Hepatocyte (in vitro differentiated cells): Measurements from ENCODE around the gene SENP1. TPM values are rescaled to one million over a fixed set of nuclear protein-coding genes. Genes with fewer than 3 reads are reported as not detected.
A peak's percentile ranks its signal among the peaks of the same experiment; 100 is the strongest.

Source experiments
- DNase-seq: peaks from one replicate; pipeline ENCODE4 v3.0.0-alpha.2; 2016; ENCODE audit warnings: low spot score
- H2AFZ ChIP-seq: fragments of 200-600 bp; sonication (generic); 2 replicates; pipeline ENCODE4 v1.6.0; 2016; ENCODE audit warnings: antibody characterized with exemption, mild to moderate bottlenecking
- H3K27ac ChIP-seq: fragments of 200-600 bp; sonication (generic); 2 replicates; pipeline ENCODE4 v1.5.1; 2016; ENCODE audit warnings: mild to moderate bottlenecking
- H3K27me3 ChIP-seq: fragments of 200-600 bp; sonication (generic); 2 replicates; pipeline ENCODE4 v1.6.1; 2016
- H3K36me3 ChIP-seq: fragments of 200-600 bp; sonication (generic); replicated peaks from 2 replicates; pipeline ENCODE4 v1.5.1; 2016; ENCODE audit warnings: low read depth; ENCODE audit not compliant: insufficient read depth
- H3K4me1 ChIP-seq: fragments of 200-600 bp; sonication (generic); 2 replicates; pipeline ENCODE4 v1.5.1; 2016; ENCODE audit warnings: mild to moderate bottlenecking, moderate library complexity; ENCODE audit not compliant: insufficient read depth
- H3K4me2 ChIP-seq: fragments of 200-600 bp; sonication (generic); 2 replicates; pipeline ENCODE4 v1.6.0; 2016
- H3K4me3 ChIP-seq: fragments of 200-600 bp; sonication (generic); 2 replicates; pipeline ENCODE4 v1.5.1; 2016; ENCODE audit warnings: mild to moderate bottlenecking
- H3K79me2 ChIP-seq: fragments of 200-600 bp; sonication (generic); 2 replicates; pipeline ENCODE4 v1.6.0; 2017; ENCODE audit warnings: mild to moderate bottlenecking
- H3K9me2 ChIP-seq: fragments of 200-600 bp; sonication (generic); replicated peaks from 2 replicates; pipeline ENCODE4 v1.6.0; 2017; ENCODE audit warnings: mild to moderate bottlenecking; ENCODE audit not compliant: insufficient read depth
- H3K9me3 ChIP-seq: fragments of 200-600 bp; sonication (generic); 2 replicates; pipeline ENCODE4 v1.5.1; 2016; ENCODE audit warnings: low read depth, mild to moderate bottlenecking
- H4K20me1 ChIP-seq: fragments of 200-600 bp; sonication (generic); 2 replicates; pipeline ENCODE4 v1.6.0; 2016; ENCODE audit warnings: mild to moderate bottlenecking; ENCODE audit not compliant: insufficient read depth, poor library complexity, severe bottlenecking
- CTCF ChIP-seq: fragments of 200-600 bp; sonication (generic); IDR thresholded peaks from 2 replicates; pipeline ENCODE4 v1.5.1; 2016; ENCODE audit warnings: antibody characterized with exemption, mild to moderate bottlenecking; ENCODE audit not compliant: poor library complexity
- EZH2 ChIP-seq: fragments of 200-600 bp; sonication (generic); IDR thresholded peaks from 2 replicates; pipeline ENCODE4 v1.6.1; 2016; ENCODE audit warnings: antibody characterized with exemption, mild to moderate bottlenecking, borderline replicate concordance
- EZH2phosphoT487 ChIP-seq: fragments of 200-600 bp; sonication (generic); IDR thresholded peaks from one replicate; pipeline ENCODE4 v1.6.1; 2018; ENCODE audit warnings: antibody characterized with exemption, mild to moderate bottlenecking, low read depth, moderate library complexity; ENCODE audit not compliant: unreplicated experiment, severe bottlenecking
- WGBS: methylation state at CpG from one replicate; pipeline ENCODE4 v1.1.6; 2016; ENCODE audit warnings: low lambda C conversion rate; ENCODE audit errors: missing lambda C conversion rate; 5-methylcytosine and 5-hydroxymethylcytosine counted together
- polyA plus RNA-seq: library from polyadenylated mRNA; unstranded; fragments of >200 nt; fragmentation: Nextera tagmentation; extraction: Ambion mirVana; gene quantifications from 2 replicates; pipeline ENCODE4 v1.2.1, GENCODE V29; 2016
- total RNA-seq: library from RNA; depleted of rRNA; stranded (reverse); fragments of >200 nt; gene quantifications from 2 replicates; pipeline ENCODE4 v1.2.3, GENCODE V29; 2014

SENP1 gene
- total and polyA plus RNA-seq, 2 experiments from 2014 or later, result 3.9 to 16.9 TPM

GRCh38 chr12:48007206-48007605, 98.7 kb downstream of the SENP1 start:
- no peaks in the 10 kb centered on the region for H4K20me1 ChIP-seq
- H3K4me3 ChIP-seq, result no peak overlapping the region
- TF ChIP-seq EZH2 (no peak), EZH2phosphoT487 (no peak), CTCF (no peak)
- peaks cover 22% of the 10 kb centered on the region for H3K4me1 ChIP-seq
- no peak overlapping the region for H3K4me2 ChIP-seq
- H3K9me3 ChIP-seq, result no peaks in the 10 kb centered on the region
- H3K36me3 ChIP-seq, result no peaks in the 10 kb centered on the region
- H3K27me3 ChIP-seq, result peaks cover 42% of the 10 kb centered on the region
- H3K9me2 ChIP-seq, result no peaks in the 10 kb centered on the region
- H2AFZ ChIP-seq, result no peak overlapping the region
- 87% methylated on average over 4 of the region's 4 CpGs for WGBS
- H3K27ac ChIP-seq, result no peak overlapping the region
- no peaks in the 10 kb centered on the region for H3K79me2 ChIP-seq
- DNase-seq, result no peak

GRCh38 chr12:48005750-48006021, 100.2 kb downstream of the SENP1 start:
- Histone ChIP-seq H3K9me3 (no peaks in the 10 kb centered on the region), H3K9me2 (no peaks in the 10 kb centered on the region), H3K4me1 (peaks cover 29% of the 10 kb centered on the region), H3K4me2 (no peak overlapping the region), H3K79me2 (no peaks in the 10 kb centered on the region), H3K27me3 (peaks cover 42% of the 10 kb centered on the region), H4K20me1 (no peaks in the 10 kb centered on the region), H3K36me3 (no peaks in the 10 kb centered on the region), H3K27ac (no peak overlapping the region), H2AFZ (no peak overlapping the region), H3K4me3 (no peak overlapping the region)
- TF ChIP-seq EZH2phosphoT487 (no peak), EZH2 (no peak), CTCF (no peak)
- no peak for DNase-seq

GRCh38 chr12:48005001-48005749, 100.7 kb downstream of the SENP1 start:
- peaks cover 29% of the 10 kb centered on the region for H3K4me1 ChIP-seq
- H3K9me3 ChIP-seq, result no peaks in the 10 kb centered on the region
- H3K79me2 ChIP-seq, result no peaks in the 10 kb centered on the region
- peak overlapping the region; percentile 95 for H3K4me2 ChIP-seq
- H3K27ac ChIP-seq, result peak overlapping the region; percentile 31
- H3K27me3 ChIP-seq, result peaks cover 42% of the 10 kb centered on the region
- H2AFZ ChIP-seq, result peak overlapping the region; percentile 42
- TF ChIP-seq EZH2phosphoT487 (no peak), CTCF (no peak), EZH2 (peak; percentile 41)
- no peaks in the 10 kb centered on the region for H3K36me3 ChIP-seq
- WGBS, result 36% methylated on average over 30 of the region's 30 CpGs
- no peaks in the 10 kb centered on the region for H4K20me1 ChIP-seq
- no peak for DNase-seq
- H3K9me2 ChIP-seq, result no peaks in the 10 kb centered on the region
- H3K4me3 ChIP-seq, result no peak overlapping the region
